Skeletal muscle satellite cell (primary cell): Measurements from ENCODE around the gene PTPRC.

Experiments used
- H3K27me3 ChIP-seq: 2 replicates; pipeline ENCODE4 v1.7.0; 2013; ENCODE audit warnings: low read length; ENCODE audit not compliant: control insufficient read depth, insufficient read depth
- H3K36me3 ChIP-seq: 2 replicates; pipeline ENCODE4 v1.7.0; 2013; ENCODE audit warnings: mild to moderate bottlenecking, control low read depth, low read length; ENCODE audit not compliant: insufficient read depth
- H3K4me1 ChIP-seq: 2 replicates; pipeline ENCODE4 v1.7.0; 2013; ENCODE audit warnings: low read length; ENCODE audit not compliant: control insufficient read depth, insufficient read depth
- H3K4me2 ChIP-seq: 2 replicates; pipeline ENCODE4 v1.7.0; 2013; ENCODE audit warnings: mild to moderate bottlenecking, low read length
- H3K4me3 ChIP-seq: 2 replicates; pipeline ENCODE4 v1.7.0; 2013; ENCODE audit warnings: low read length
- H3K9ac ChIP-seq: 2 replicates; pipeline ENCODE4 v1.7.0; 2013; ENCODE audit warnings: mild to moderate bottlenecking, low read depth, low read length, moderate library complexity
- H3K9me3 ChIP-seq: replicated peaks from 2 replicates; pipeline ENCODE4 v1.7.0; 2013; ENCODE audit warnings: mild to moderate bottlenecking, control low read depth, low read length

The PTPRC gene

GRCh38 chr1:198693321-198693720, 54.5 kb downstream of the PTPRC start:
- Histone ChIP-seq H3K9me3 (no peaks in the 10 kb centered on the region), H3K27me3 (no peaks in the 10 kb centered on the region), H3K4me1 (no peaks in the 10 kb centered on the region), H3K36me3 (no peaks in the 10 kb centered on the region), H3K9ac (no peak overlapping the region), H3K4me2 (no peak overlapping the region), H3K4me3 (no peak overlapping the region)

DNA sequence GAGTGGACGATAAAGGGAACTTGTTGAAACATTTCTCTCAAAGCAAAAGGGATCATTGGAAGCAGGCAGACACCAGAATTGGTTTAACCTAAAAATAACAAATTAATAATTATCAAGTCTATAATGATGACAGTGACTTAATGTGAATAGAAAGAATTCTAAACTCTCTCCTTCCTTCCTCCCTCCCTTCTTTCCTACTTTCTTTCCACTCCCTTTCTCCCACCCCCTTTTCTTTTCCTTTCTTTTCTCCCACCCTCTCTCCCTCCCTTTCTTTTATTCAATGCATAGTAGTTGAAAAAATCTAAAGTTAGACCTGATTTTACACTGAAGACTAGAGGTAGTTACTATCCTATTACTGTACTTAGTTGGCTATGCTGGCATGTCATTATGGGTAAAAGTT, 55.7 kb downstream of the PTPRC start:
- Histone ChIP-seq H3K4me2 (no peak overlapping the region), H3K4me1 (no peaks in the 10 kb centered on the region), H3K27me3 (no peaks in the 10 kb centered on the region), H3K9me3 (no peaks in the 10 kb centered on the region), H3K9ac (no peak overlapping the region), H3K4me3 (no peak overlapping the region), H3K36me3 (no peaks in the 10 kb centered on the region)

DNA sequence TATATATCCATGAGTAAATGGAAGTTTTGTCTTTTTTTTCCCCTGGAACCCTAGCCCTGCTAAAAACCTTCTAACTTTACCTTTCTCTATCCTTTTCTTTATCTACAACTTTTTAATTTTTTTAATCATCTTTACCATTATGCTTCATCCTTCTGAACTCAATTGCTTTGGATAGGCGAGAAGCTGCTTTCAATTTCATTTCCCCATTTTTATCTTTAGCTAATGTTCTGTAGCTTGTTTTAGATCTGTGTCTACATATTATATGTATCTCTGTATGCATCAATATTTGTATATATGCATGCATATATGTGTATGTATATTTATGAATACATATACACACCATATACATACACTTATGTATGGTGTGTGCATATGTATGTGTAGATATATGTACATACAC, 57.4 kb downstream of the PTPRC start:
- no peaks in the 10 kb centered on the region for H3K9me3 ChIP-seq
- H3K36me3 ChIP-seq: no peaks in the 10 kb centered on the region
- no peaks in the 10 kb centered on the region for H3K4me1 ChIP-seq
- H3K4me3 ChIP-seq: no peak overlapping the region
- H3K9ac ChIP-seq: no peak overlapping the region
- H3K27me3 ChIP-seq: no peaks in the 10 kb centered on the region
- no peak overlapping the region for H3K4me2 ChIP-seq

GRCh38 chr1:198699167-198700015, 60.6 kb downstream of the PTPRC start:
- no peaks in the 10 kb centered on the region for H3K27me3 ChIP-seq
- no peak overlapping the region for H3K4me3 ChIP-seq
- H3K36me3 ChIP-seq: no peaks in the 10 kb centered on the region
- H3K4me2 ChIP-seq: peak overlapping the region; percentile 61
- no peak overlapping the region for H3K9ac ChIP-seq
- H3K9me3 ChIP-seq: no peaks in the 10 kb centered on the region
- H3K4me1 ChIP-seq: no peaks in the 10 kb centered on the region

DNA sequence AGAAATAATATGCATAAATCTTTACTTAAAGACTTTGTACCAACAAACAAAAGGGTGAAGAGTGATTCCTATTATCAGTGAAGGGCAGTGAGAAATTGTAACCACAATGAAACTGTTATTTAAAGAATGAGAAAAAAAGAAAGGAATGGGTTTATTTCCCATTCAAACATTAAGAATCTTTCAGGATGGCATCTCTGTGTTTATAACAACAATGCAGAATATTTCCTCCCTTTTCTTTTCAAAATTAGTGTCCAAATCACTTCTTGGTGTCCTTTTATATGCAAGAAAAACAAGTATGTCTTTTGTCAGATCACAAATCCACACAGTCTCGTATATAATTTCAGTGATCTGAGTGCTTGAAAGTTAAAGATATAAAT, 61.2 kb downstream of the PTPRC start:
- Histone ChIP-seq H3K36me3 (no peaks in the 10 kb centered on the region), H3K27me3 (no peaks in the 10 kb centered on the region), H3K9me3 (no peaks in the 10 kb centered on the region), H3K9ac (no peak overlapping the region), H3K4me3 (no peak overlapping the region), H3K4me2 (no peak overlapping the region), H3K4me1 (no peaks in the 10 kb centered on the region)

GRCh38 chr1:198700396-198700795, 61.6 kb downstream of the PTPRC start:
- no peaks in the 10 kb centered on the region for H3K27me3 ChIP-seq
- H3K4me3 ChIP-seq: no peak overlapping the region
- no peak overlapping the region for H3K4me2 ChIP-seq
- H3K36me3 ChIP-seq: no peaks in the 10 kb centered on the region
- H3K4me1 ChIP-seq: no peaks in the 10 kb centered on the region
- H3K9me3 ChIP-seq: no peaks in the 10 kb centered on the region
- no peak overlapping the region for H3K9ac ChIP-seq

DNA sequence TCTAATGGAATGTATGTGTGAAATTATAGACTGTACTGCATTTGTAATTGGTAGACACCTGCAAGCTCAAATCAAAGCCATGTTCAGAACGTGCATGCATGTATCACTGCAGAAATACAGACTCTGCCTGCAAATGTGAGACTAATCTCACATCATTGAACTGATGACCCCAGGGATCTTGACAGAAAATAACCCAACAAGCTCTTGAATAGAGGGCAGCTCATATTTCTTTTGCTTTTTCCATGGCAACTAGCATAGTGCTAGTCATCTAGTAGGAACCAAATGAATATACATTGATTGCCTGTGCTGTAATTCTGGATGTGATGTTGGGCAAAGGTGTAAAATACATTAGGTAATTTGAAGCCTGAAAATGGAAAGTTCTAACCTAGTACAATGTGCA, 62.4 kb downstream of the PTPRC start:
- Histone ChIP-seq H3K36me3 (no peaks in the 10 kb centered on the region), H3K9ac (no peak overlapping the region), H3K4me1 (no peaks in the 10 kb centered on the region), H3K4me2 (no peak overlapping the region), H3K27me3 (no peaks in the 10 kb centered on the region), H3K9me3 (no peaks in the 10 kb centered on the region), H3K4me3 (no peak overlapping the region)

DNA sequence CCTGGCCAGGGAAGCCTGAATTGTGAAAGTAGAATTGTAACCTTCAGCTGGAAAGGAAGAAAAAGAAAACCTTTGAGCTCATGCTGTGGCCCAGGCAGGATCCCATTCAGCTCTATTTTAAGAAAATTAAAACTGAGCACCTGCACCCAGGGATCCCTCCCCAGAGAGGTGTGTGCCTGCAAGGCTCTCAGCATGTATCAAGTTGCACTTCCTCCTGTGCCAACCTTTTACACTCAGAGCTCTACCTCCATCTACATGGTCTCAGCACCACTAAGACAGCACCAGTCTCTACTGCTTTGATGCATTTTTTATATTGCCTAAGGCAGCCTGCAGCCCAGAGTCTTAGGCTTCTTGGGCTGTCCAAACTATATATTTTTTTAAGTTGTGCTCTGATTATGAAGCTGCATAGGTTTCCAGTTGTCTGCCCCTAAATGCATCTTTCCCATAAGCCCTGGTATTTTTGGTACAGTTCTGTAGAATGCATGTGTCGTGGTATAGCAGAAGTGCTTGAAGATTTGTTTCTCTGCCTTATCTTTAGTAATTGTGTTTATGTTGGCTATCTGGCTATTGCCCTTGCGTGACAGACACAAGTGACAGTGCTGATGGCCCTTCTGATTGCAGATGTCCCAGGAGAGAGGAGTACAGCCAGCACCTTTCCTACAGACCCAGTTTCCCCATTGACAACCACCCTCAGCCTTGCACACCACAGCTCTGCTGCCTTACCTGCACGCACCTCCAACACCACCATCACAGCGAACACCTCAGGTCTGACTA, 63.1 kb downstream of the PTPRC start:
- H3K27me3 ChIP-seq: no peaks in the 10 kb centered on the region
- no peak overlapping the region for H3K4me2 ChIP-seq
- no peak overlapping the region for H3K4me3 ChIP-seq
- no peak overlapping the region for H3K9ac ChIP-seq
- no peaks in the 10 kb centered on the region for H3K9me3 ChIP-seq
- H3K4me1 ChIP-seq: no peaks in the 10 kb centered on the region
- no peaks in the 10 kb centered on the region for H3K36me3 ChIP-seq

DNA sequence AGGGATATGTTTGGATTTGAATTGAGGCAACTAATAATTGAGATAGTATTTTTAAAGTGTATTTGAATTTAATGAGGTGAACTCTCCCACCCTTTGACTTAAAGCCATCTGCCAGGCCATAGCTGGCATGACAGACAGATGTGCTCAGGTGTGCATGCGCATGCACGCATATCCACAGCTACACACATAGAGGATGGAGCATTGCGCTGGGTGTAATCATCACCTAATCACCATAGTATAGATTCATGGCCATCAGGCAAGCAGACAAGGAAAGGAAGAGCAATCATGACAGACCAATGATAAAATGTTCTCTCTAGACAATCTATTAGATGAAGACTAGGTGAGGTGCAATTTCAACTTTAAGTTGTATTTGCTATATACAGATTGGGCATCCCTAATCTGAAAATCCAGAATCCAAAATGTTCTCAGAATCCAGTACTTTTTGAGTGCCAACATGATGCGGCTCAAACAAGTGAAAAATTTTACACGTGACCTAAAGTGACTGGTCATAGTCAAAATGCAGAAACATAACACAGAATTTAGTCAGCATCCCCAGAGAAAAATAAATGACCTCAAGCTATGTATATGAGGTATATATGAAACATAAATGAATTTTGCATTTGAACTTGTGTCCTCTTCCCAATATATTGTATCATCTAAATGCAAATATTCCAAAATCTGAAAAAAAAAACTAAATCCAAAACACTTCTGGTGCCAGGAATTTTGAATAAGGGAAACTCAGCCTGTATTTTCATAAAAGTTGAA, 70.1 kb downstream of the PTPRC start:
- H3K9ac ChIP-seq: no peak overlapping the region
- H3K4me2 ChIP-seq: no peak overlapping the region
- no peak overlapping the region for H3K4me3 ChIP-seq
- no peaks in the 10 kb centered on the region for H3K9me3 ChIP-seq
- H3K36me3 ChIP-seq: no peaks in the 10 kb centered on the region
- no peaks in the 10 kb centered on the region for H3K4me1 ChIP-seq
- no peaks in the 10 kb centered on the region for H3K27me3 ChIP-seq

GRCh38 chr1:198711837-198712236, 73.0 kb downstream of the PTPRC start:
- Histone ChIP-seq H3K9me3 (no peaks in the 10 kb centered on the region), H3K4me1 (no peaks in the 10 kb centered on the region), H3K4me3 (no peak overlapping the region), H3K36me3 (no peaks in the 10 kb centered on the region), H3K9ac (no peak overlapping the region), H3K27me3 (no peaks in the 10 kb centered on the region), H3K4me2 (no peak overlapping the region)

DNA sequence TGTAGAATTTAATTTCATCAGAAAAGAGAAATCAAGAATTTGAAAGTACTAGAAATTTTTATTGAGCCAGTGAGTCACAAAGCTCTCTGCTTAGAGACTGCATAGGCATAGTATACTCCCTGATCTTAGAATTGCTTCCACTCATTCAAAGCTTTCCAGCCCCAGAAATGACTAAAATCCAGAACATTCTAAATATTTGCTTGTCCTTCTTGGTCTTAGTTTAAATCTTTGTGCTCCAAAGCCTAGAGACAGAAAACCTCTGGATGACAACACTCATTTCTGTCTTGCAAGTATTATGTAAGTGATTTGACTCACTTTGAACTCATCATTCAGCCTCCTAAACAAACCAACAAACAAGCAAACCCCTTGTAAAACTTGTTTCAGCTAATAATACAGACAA, 74.2 kb downstream of the PTPRC start:
- Histone ChIP-seq H3K36me3 (no peaks in the 10 kb centered on the region), H3K27me3 (no peaks in the 10 kb centered on the region), H3K9me3 (no peaks in the 10 kb centered on the region), H3K9ac (no peak overlapping the region), H3K4me3 (no peak overlapping the region), H3K4me2 (no peak overlapping the region), H3K4me1 (no peaks in the 10 kb centered on the region)
